Coronary artery (tissue), 2 donors: Measurements from ENCODE around the gene NOTUM.

Source experiments
- DNase-seq: peaks from one replicate; pipeline ENCODE4 v3.0.0-alpha.2; 2017; ENCODE audit warnings: low spot score
- H3K27ac ChIP-seq, 2 donors: fragments of 200-600 bp; sonication (generic); one replicate each; pipeline ENCODE4 v1.5.1; 2016 to 2019
- H3K4me3 ChIP-seq: fragments of 200-600 bp; sonication (generic); 2 replicates; pipeline ENCODE4 v1.5.1; 2016; ENCODE audit warnings: mild to moderate bottlenecking, moderate library complexity
- TF ChIP-seq, protein P1 (sequence below): fragments of 200-600 bp; sonication (generic); IDR thresholded peaks from one replicate; pipeline ENCODE4 v1.5.1; 2019; ENCODE audit warnings: antibody characterized with exemption

NOTUM gene

DNA sequence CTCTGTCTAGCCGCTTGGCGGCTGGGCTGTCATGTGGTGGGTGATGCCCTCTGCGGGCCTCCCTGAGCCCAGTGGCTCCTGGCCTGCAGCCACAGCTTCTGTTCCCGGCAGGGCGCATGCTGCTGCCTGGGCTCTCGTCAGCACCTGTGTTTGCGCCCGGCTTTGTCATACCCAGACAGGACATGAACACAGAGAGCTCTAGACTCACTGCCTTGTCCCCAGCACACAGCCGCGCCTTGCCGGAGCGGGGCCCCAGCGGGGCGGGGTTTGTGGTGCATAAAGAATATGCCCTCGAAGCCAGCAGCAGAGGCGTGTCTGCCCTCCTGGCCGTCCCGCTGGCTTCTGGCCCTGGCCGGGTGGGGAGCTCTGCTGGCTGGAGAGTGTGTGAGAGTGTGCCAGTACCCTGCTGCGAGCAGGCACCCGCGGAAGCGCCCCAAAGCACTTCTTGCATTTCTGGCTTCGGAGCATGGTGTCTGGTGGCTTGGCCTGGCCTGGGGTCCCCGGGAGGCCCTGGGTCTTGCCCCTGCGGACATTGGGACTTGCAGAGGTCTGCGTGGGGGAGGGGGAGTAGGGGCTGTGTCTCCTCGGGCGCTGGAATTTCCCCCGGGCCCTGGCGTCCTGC, 30.8 kb upstream of the NOTUM start:
- no peak for DNase-seq
- peak overlapping the region in 1 of 2 donors; percentile 52 for H3K27ac ChIP-seq
- TF ChIP-seq, protein P1, sequence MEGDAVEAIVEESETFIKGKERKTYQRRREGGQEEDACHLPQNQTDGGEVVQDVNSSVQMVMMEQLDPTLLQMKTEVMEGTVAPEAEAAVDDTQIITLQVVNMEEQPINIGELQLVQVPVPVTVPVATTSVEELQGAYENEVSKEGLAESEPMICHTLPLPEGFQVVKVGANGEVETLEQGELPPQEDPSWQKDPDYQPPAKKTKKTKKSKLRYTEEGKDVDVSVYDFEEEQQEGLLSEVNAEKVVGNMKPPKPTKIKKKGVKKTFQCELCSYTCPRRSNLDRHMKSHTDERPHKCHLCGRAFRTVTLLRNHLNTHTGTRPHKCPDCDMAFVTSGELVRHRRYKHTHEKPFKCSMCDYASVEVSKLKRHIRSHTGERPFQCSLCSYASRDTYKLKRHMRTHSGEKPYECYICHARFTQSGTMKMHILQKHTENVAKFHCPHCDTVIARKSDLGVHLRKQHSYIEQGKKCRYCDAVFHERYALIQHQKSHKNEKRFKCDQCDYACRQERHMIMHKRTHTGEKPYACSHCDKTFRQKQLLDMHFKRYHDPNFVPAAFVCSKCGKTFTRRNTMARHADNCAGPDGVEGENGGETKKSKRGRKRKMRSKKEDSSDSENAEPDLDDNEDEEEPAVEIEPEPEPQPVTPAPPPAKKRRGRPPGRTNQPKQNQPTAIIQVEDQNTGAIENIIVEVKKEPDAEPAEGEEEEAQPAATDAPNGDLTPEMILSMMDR: no peak
- H3K4me3 ChIP-seq: peak overlapping the region; percentile 60

GRCh38 chr17:81990836-81991683, 30.1 kb upstream of the NOTUM start:
- TF ChIP-seq, protein P1: no peak
- DNase-seq: no peak
- Histone ChIP-seq H3K4me3 (peak overlapping the region; percentile 60), H3K27ac (peak overlapping the region in 1 of 2 donors; percentile 52)

- TF ChIP-seq, protein P1: no peak
- Histone ChIP-seq H3K27ac (no peak overlapping the region), H3K4me3 (no peak overlapping the region)
- DNase-seq: no peak
Observed at GRCh38 chr17:81987161-81987770, 26.3 kb upstream of the NOTUM start.

DNA sequence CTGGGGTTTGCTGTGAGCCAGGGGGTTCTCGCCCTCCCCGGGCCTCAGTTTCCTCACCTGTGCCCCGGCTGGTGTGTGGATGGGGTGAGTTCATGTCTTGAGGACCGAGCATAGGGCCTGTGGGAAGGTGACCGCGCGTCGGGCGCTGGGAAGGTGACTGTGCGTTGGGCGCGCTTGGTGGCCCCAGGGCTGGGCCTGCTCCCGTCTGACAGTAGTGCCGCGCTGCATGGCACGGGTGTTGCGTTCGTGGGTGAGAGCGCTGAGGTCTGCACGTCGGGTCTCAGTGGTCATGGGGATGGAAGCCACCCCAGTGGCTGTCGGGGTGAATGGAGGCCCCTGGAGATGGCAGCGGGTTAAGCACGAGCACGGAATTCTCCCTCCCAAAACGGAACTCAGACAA, 25.6 kb upstream of the NOTUM start:
- H3K27ac ChIP-seq: no peak overlapping the region
- TF ChIP-seq, protein P1: no peak
- DNase-seq: no peak
- H3K4me3 ChIP-seq: no peak overlapping the region

DNA sequence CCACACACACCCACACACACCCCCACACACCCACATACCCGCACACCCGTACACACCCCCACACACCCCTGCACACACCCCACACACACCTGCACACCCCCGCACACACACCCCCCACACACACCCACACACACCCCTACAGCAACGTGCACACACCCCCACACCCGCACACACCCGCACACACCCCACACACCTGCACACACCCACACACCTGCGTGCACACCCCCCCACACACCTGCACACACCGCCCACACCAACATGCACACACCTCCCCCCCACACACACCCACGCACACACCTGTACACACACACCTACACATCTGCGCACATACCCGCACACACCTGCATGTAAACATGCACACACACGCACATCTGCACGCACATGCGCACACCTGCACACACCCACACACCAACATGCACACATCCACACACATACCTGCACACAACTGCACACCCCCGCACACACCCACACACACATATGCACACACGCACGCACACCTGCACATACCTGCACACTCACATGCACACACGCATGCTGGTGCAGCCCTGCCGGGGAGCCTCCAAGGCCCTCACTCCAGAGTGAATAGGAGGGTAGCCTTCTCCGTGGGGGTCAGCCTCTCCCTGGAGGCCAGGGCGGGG, 23.9 kb upstream of the NOTUM start:
- Histone ChIP-seq H3K27ac (no peak overlapping the region), H3K4me3 (no peak overlapping the region)
- DNase-seq: no peak
- TF ChIP-seq, protein P1: no peak

DNA sequence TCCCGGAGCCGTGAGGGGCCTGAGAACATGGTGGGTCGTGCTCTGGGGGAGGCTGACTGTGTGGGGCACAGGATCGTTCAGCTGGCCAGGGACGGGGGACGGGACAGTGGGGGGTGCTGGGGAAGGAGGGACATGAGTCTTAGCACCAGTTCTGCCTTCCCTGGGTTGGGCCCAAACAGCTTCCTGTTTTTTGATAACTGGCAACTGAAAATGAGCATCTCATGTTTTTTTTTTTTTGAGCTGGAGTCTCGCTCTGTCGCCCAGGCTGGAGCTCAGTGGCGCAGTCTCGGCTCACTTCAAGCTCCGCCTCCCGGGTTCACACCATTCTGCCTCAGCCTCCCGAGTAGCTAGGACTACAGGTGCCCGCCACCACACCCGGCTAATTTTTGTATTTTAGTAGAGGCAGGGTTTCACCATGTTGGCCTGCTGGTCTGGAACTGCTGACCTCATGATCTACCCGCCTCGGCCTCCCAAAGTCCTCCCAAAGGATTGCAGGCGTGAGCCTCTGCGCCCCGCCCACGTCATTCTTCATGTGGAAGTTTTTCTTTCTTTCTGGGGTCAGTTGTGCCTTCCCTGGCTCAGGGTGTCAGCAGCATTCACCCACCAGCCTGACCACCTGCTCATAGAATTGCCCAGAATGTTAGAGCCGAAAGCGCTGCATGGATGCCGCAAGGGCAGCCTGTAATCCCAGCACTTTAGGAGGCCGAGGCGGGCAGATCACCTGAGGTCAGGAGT, 22.8 kb upstream of the NOTUM start:
- no peak for DNase-seq
- no peak overlapping the region for H3K27ac ChIP-seq
- TF ChIP-seq, protein P1: no peak
- H3K4me3 ChIP-seq: no peak overlapping the region
